Suppressor macrophage treated with lipopolysaccharide for 4 hours (primary cell): Measurements from ENCODE around the gene AGAP2.

Experiments
- DNase-seq: peaks from one replicate; pipeline ENCODE4 v3.0.0-alpha.2; 2020

Gene AGAP2

GRCh38 chr12:57767305-57767698 is 28.8 kb upstream of the AGAP2 start:
- no peak for DNase-seq

DNA sequence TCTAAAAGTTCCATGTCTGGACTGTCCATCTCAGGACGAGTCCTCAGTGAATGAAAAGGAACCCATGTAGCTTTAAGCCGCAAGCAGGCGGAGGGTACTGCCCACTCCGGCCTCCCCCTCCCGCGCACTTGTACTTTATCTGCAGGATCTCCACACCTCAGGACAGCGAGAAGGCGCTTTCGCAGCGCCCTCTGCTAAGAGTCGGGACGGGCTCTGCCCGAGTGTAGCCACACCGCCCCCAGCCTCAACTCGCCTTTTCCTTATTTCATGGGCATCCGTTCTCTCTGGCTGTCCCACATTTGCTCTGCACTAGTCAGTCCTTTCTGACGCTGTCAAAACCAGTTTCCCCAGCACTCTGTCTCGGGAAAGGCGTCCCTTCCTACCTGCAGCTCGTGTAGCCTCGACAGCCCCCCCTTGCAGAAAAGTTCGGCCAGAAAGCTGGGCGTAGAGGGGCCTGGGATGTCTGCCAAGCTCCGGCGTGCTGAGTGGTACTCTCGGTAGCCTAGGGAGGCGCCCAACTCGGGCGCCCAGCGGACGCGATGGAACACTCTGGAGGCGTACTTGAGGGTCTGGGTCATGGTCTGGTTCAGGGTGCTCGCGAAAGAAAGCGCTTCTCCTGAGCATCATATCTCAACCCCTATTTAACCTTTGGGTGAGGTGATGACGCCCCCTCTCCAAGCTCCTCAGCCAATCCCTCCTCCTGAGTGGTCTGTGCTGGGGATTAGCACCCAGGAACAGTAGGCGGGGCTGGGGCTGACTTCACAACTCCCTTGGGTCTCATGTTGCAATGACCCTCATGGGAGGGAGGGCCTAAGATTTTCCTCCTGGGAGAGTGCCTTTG is 28.1 kb upstream of the AGAP2 start, which contains the start of gene CYP27B1:
TSS of gene CYP27B1 (minus strand) at position 615 of the 841 bp plus-strand sequence. CDS start at position 578, 37 bp downstream.
- DNase-seq, result peak; percentile 79

DNA sequence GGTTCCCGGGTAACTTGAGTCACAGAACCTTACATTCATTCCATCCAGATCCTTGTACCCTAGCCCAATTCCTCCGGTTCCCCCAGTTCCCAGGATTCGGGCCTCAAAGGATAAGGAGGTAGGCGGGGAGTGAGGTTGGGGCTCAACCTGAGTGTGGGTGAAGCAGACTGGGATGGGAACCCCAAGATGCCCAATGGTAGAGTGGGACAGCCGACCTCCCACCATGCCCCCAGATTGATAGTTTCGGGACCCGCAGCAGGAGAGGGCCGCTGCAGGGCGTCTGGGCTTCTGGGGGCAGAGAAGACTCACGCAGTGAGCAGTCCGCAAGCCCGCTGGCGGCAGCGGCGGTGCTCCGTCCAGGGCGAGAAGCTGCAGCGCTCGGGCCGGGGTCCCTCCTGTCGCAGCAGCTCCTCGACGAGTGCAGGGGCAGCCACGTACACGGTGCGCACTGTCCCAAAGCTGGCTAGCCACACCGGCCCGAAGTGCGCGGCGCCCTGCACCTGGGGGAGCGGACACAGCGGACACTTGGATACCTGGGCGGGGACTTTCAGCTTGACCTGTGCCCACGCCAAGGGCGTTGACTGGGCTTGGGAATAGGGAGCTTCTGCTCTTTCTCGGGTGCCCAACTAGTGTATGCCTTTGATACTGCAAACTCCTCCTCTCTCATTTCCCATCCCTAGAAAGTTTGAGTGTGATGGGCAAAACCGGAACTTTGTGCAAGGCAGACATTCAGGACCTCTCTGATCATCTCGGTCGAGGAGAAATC is 27.3 kb upstream of the AGAP2 start:
- peak; percentile 42 for DNase-seq

DNA sequence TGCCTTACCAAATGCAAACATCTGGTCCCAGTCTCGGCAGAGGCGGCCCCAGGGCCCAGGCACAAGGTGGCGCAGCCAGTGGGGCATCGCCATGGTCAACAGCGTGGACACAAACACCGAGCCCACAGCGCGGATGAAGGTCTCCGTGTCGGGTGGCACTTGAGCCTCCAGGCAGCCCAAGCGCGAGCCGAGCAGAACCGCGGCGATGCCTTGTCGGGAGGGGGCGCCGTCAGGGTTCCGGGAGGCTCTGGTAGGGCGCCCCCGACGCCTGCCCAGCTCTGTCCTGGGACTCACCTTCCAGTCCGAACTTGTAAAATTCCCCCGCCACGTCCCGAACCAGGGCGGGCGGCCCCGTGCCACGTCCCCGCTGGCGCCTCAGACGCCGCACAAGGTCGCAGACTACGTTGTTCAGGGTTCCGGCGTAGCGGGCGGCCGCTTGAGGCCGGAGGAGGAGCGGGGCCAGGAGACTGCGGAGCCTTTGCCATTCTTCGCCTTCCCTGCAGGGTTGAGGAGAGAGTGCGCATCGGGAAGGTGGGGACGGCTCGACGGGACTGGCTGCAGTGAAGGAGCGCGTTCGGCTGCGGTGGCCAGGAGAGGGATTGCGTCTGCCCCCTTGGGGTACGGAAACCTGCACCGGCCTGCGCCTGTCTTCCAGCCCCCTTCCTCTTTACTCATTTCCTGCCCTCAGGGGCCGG is 26.6 kb upstream of the AGAP2 start:
- DNase-seq, result peak; percentile 61

DNA sequence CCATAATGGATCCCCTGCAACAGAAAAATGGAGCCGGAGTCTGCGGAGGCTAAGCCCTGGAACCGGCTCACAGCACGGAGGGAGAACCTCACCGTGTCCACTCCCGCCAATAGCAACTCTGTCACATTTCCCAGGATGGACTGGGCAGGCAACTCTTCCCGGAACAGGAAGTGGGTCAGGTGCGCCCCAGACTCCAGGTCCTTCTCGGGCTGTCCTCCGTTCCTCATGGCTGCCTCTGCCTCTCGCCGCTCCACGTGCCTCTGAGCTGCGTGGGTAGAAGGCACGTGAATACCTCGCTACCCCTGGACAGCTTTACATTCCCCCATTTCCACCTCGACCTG is 26.1 kb upstream of the AGAP2 start:
- DNase-seq, result no peak

DNA sequence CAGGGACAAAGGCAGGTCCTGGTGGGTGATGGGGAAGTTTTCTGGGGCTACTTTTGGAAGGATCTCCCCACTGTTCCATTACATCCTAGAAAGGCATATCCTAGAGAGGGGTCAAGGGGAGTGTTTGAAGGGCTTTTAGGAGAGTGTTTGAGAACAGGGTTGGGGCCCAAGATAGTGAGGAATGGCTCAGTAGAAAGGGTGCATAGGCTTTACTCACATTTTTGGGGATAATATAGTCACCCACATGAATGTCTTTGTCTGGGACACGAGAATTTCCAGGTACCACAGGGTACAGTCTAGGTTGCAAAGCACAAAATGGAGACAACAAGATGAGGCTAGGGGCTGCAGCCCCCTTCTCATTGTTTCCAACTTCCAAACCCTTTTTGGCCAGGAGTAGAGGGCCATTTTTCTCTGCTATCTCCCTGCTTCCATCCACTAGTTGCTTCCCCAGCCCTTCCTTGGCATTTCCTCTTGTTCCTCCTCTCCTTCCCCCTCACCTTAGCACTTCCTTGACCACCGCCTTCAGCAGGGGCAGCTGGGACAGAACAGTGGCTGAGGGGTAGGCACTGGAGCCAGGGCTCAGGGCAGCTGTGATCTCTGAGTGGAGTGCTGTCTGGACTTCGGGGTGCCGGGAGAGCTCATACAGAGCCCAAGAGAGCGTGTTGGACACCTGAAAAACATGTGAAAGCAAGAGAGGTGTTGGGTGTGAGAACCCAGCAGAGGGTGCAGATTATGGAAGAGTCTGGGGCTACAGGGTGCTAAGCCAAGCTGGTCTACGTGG is 25.5 kb upstream of the AGAP2 start:
- DNase-seq, result no peak

- DNase-seq, result no peak
These were observed 23.9 kb upstream of the AGAP2 start for GRCh38 chr12:57762463-57762862.

- DNase-seq, result no peak
These were observed 23.0 kb upstream of the AGAP2 start for GRCh38 chr12:57761391-57761998.

GRCh38 chr12:57760347-57760982 is 21.9 kb upstream of the AGAP2 start:
- DNase-seq, result no peak

GRCh38 chr12:57759360-57759980 is 20.9 kb upstream of the AGAP2 start:
- DNase-seq, result no peak

DNA sequence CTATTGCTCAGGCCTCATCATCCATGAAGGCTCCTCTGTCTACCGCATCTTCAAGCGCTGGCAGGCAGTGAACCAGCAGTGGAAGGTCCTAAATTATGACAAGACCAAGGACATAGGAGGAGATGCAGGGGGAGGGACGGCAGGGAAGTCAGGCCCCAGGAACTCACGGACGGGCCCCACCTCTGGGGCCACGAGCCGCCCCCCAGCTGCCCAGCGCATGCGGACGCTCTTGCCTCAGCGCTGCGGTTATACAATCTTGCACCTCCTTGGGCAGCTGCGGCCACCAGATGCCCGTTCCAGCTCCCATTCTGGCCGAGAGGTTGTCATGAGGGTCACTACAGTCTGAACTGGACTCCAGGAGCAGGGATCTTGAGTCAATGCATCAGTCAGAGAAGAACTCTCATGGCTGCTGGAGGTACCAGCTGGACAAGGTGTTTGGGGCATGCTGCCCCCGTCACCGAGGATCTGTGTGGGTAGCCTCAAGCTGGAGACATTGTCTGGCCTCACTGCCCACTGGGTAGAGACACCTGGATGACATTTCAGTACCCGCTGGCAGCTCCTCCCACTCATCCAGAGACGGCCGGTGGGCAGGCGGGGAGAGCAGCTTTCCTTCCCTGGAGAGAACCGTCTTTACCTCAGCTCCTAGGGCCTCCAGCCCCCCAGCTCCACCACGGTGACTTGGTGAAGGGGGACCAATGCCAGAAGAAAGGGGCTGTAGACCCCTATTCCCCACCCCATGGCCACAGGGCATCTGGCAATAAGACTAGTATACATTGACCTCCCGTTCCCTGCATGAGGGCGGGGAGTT is 20.2 kb upstream of the AGAP2 start:
- no peak for DNase-seq

DNA sequence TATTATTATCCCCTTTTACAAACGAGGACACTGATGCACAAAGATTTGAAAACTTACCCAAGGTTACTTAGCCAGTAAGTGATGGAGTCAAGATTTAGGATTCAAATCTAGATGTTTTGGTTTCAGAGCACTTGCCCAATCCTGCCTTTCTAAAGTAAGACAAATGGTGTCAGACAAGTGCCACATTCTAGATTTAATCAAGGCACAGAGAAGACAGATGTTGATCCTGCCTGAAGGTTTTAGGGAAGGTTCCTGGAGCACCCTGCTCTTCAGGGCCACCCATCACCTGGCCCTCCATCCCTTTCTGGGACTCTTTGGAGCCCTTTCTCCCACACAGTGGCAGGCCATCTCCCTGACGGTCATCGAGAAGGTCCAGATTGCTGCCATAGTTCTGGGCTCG is 19.2 kb upstream of the AGAP2 start:
- no peak for DNase-seq

GRCh38 chr12:57756406-57757341 is 18.1 kb upstream of the AGAP2 start:
- peak; percentile 80 for DNase-seq

DNA sequence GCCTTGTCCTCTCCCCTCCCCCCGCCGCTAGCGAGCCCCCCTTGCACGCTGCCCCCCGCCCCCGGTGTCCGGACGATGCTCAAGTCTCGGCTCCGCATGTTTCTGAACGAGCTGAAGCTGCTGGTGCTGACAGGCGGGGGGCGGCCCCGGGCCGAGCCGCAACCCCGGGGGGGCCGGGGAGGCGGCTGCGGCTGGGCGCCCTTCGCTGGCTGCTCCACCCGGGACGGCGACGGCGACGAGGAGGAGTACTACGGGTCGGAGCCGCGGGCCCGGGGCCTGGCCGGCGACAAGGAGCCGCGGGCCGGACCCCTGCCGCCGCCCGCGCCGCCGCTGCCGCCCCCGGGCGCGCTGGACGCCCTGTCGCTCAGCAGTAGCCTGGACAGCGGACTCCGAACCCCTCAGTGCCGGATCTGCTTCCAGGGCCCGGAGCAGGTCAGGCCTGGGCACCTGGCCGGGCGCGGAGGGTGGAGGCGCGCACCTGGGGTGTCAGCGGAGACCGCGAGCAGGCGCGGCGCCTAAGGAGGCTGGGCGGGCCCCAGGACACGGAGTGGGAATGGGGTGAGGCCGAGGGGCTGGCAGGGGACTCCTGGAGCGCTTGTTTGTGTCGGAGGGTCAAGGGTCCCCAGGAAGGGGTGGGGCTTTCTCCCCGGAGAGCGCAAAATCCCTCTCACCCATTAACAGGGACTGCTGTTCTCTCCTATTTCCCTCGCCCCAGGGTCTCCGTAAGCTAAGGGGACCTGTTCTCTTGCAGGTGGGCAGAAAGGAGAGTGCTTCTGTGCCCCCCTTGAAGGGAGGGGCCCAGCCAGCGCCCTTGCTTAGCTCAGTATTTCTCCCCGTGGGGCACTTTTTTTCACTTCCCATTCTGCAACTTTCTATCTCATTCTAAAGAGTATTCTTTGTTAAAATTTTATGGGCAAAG is 17.2 kb upstream of the AGAP2 start:
- no peak for DNase-seq

DNA sequence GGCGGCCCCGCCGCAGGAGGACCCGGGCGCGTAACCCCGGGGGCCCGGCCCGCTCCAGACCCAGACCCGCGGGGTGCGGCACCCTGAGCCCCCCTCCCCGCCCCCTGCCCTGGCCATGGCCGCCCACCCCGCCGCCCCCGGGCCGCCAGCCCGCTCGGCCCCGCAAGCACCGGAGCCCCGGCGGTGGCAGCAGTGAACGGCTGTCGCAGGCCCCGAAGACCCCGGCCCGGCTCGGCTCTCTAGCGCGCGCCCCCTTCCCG is 16.6 kb upstream of the AGAP2 start:
- no peak for DNase-seq

DNA sequence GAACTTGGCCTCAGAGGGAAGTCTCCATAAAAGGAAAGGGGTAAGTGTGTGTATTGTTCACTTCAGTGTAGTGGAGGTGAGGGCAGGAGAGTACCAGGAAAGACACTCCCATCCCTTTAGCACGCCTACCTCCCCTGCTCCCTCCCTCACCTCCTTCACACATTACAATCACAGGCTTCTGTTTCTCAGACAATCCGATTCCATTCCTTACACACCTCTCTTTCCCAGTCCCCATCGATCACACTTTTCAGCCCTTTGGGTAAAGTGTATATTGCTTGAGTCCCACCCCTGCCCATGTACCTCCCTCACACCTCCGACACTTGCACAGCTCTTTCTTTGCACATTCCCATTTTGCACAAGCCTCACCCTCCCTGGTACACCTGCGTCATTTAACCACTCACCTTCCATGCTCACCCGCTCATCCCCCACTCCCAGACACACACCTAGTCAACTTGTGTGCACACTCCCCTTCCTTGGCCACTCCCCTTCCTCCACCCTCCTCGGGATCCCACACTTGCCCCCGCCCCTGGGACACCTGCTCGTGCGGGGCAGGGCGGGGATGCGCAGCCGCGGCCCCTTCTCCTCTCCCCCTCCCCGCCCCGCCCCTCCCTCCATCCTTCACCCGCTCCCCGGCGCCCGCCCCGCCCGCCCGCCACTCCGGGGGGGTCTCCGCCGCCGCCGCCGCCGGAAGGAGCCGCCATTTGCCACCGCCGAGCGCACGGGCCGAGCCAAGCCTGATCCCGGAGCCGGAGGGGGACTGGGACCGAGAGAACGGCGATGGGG is 16.1 kb upstream of the AGAP2 start, which contains the start of gene MARCHF9:
TSS of gene MARCHF9 (plus strand) at position 693 of the 783 bp plus-strand sequence. CDS start 426 bp downstream, outside the sequence.
- no peak for DNase-seq

DNA sequence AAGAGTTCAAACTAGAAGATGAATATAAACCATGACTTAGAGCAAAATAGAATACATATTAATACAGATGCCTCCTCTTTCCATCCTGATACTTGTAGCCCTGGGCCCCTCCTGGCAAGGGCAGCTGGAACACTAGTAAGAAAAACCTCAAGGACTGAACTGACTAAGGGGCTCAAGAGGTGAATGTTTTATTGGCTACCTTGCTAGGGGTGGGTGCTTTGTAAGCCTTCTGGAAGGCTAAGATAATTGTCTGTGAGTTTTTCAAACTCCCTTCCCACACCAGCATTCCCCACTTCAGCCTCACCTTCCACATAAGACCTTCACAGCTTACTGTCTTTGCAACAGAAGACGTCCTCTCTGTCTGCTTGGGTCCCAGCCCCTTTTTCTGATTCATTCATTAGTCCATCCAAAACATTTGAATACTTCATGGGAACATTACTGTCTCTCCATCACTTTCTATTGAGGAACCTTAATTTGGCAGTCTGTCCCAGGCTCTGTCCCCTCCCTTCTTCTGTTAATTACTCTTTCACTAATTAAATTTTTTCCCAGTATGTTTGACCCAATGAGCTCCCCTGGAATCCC is 15.3 kb upstream of the AGAP2 start:
- no peak for DNase-seq
